ENCODE measurements around the gene IRAG1.
"Not testable (repeated sequence)": the region's sequence is repeated elsewhere in the genome, so short reads cannot be mapped to it uniquely, and the experiment has no call there.

The IRAG1 gene

DNA sequence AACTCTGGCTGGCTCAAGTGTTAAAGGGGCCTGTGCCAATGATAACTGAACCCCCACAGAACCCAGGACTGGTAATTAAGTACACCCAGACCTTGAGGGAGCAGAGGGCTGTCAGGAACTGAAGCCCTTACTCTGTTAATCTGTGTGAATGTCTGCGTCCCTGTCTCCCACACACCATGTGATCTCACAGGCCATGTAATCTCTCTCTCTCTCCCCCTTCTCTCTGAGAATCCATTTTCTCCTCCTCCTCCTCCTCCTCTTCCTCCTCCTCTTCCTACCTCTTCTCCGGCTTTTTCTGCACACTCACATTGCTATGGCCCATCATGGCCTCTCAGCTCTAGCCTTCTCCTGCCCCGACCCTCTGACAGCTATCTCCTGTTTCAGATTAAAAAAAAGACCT is 14.6 kb upstream of the IRAG1 start:
- DNase-seq: no peak

DNA sequence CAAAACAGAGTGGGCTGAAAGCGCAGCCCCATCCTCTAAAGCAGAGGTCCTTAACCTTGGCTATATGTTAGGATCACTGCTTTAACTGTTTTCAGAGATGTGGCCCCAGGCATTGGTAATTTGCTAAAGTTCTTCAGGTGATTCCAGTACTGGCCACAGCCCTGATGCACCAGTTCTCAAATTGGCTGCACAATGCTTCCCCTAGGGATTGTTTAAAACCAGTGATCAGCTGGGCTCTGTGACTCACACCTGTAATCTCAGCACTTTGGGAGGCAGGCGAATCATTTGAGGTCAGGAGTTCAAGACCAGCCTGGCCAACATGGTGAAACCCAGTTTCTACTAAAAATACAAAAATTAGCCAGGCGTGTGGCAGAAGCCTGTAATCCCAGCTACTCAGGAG is 8.4 kb upstream of the IRAG1 start:
- DNase-seq: no peak

DNA sequence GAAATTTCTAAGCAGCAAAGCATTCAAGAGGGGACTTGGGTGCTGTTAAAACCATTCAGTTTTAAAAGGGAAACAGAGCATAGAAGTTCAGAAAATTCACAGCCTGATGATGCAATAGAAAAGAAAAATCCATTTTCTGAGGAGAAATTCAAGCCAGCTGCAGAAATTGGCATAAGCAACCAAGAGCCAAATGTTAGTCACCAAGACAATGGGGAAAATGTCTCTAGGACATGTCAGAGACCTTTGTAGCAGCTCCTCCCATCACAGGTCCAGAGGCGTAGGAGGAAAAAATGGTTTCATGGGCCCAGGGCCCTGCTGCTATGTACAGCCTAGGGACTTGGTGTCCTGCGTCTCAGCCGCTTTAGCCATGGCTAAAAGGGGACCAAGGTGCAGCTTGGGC is 5.5 kb upstream of the IRAG1 start:
- DNase-seq: no peak

DNA sequence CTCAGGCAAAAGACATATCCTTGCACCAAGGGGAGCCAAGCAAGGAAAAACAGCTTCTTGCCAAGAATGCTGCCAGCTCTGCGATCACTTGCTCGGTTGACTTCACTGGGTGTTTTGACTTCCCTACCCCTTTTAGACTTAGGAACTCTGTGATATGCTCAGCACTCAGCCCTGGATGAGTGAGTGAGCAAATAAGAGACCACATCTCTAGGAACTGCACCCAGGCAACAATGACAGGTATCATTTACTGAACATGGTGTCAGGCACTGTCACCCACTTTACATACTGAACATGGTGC is 3.7 kb upstream of the IRAG1 start:
- DNase-seq: no peak

DNA sequence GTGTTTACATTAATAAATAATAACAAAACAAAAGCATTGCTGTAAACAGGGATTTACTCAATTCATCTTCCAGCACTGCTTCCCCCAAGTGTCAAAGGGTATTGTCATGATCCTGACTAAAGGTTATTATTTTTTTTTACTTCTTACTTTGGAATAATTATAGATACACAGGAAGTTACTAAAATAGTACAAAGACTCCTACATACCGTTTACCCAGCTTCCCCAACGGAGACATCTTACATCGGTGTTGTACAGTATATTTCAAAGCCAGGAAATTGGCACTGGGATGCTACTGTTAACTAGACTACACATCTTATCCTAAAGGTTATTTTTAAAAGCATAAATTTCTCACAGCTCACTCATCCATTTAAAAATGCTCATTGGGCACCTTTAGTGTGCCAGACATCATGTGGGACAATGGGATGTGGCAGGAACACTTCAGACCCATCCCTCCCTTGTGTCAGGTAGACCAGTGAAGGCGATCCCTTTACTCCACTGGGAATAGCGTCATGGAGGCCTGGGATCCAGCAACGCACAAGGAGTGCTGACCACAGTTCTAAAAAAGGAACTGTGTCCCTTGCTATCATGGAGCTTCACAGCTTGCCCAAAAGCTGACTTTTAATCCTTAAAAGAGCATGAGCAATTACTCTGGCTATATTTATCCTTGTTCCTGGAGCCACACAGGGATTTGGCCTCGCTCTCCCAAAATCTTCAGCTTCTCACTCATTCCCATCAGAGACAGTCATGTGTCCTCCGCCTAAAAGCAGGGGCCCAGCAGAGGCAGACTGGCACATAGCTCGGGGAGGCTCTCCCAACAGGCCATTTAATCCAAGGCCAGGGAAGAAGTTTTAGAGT is 3.1 kb upstream of the IRAG1 start:
- DNase-seq: no peak

DNA sequence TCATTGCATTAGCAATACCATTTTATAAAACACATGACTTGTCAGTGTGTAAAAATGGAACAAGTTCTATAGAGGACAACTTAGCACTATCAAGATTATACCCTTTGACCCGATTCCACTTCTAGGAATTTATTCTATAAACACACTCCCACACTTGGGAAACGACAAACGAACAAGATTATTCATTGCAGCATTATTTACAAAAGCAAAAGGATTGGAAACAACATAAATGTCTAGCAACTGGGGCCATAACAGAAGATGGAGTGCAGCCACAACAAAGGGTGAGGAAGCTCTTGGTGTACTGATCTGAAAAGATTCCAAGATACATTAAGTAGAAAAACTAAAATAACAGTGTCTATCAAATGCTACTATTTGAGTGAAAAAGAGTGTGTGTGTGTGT is 2.3 kb upstream of the IRAG1 start:
- DNase-seq: no peak

DNA sequence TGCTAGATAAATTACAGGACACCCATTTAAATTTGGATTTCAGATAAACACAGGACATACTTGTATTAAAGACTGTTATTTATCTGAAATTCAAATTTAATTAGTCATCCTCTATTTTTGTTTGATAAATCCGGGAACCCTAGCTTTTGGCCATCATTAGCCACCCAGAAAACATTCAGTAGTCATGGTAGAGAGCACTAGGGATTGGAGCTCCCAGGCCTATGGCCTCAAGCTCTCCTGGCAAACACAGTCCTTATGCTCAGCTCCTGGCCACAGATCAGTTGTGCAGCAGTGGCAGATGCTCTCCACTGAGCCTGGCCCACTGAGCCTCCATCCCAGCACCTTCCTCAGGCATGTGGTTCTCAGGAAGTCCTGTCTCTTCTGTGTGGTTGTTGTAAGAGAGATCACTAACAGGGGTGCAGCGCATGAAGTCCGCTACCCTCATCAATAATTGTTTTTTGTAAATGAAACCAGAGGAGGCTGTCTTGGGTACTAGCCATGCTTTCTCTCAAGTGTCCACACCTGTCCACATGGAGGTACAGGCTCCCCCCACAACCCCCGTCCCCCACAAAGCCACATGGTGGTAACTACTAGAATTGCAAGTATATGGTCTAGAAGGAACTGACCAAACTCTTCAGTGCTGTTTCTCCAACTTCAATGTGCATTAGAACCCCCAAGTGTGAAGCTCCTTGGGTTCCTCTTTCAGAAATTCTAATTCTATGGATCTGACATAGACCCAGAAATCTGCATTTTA is 1.1 kb upstream of the IRAG1 start:
- no peak for DNase-seq

DNA sequence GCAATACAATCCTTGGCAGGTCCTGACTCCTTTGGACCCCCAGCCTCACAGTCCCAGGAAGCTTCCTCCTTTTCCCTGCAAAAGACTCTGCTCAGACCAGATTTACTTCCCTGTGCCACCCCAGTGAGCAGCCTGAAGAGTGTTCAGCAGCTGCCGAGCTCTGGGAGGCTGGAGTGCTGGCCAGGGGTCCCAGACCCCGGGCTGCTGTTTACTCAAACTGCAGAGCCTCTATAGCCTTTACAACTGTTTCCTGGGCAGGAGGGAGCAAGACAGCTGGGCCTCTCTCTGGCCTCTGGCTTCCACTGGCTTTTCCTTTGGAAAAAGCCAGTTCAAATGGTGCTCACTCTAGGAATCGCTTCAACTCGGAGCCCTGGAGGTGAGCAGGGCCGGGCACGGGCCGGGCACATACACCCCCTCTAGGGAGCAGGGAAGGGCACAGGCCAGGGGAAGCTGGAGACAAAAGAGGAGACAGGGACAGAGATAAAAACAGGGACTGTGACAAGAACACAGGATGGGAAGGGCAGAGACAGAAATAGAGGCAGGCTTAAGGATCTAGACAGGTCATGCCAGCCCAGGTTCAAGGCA is 932 bp downstream of the IRAG1 start:
- no peak for DNase-seq

DNA sequence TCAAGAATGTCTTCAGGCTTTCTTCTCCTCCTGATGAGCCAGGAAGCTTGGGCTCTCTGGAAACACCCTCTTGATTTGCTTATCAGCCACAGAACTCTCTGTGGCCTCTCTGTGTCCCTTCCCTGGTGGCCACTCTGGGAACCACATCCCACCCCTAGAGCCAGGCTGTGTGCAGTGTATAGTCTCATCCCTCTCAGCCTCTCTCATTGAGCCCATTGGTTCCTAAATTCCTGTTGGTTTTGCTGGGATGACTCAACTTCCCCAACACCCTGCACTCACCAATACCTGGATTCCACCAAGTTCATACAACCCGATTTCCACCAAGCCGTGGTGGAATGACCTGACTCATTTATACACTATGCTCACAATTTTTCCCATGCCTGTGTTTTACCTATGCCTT is 5.2 kb downstream of the IRAG1 start:
- DNase-seq: no peak

DNA sequence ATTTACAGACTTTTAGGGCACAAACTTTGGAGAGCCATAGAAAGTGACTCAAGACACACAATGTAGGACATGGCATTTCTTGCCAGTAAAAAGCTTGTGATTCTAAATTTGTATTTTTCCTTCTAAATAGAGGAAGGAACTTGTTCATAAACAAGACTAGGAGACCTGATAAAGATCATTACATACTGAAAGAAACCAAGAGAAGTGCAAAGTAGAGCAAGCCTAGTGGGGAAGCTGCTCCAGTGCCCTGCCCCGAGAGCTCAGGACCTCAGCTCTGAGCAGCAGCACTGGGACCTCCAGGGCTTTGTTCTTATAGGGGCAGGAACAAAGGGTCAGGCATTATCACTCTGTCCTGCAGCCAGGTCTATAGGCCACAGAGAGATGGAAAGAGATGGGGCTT is 7.2 kb downstream of the IRAG1 start:
- DNase-seq: no peak

DNA sequence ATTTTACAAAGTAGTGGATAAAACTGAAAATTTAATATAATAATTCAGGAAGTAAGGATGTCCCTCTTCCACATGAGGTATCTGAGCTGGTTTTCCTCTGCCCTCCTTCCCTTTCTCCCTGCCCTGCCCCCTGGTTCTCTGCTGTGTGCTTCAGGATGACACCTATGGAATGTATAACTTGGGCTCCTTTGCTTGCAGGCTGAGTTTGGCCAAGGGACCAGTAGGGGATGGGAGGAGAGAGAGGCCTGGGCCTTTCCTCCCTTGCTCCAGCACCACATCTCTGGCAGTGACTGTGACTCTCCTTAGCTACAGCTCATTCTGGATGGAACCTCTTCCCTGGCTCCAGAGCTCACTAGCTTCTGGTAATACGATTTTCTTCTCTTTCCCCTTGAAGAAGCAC is 10.1 kb downstream of the IRAG1 start:
- no peak for DNase-seq

DNA sequence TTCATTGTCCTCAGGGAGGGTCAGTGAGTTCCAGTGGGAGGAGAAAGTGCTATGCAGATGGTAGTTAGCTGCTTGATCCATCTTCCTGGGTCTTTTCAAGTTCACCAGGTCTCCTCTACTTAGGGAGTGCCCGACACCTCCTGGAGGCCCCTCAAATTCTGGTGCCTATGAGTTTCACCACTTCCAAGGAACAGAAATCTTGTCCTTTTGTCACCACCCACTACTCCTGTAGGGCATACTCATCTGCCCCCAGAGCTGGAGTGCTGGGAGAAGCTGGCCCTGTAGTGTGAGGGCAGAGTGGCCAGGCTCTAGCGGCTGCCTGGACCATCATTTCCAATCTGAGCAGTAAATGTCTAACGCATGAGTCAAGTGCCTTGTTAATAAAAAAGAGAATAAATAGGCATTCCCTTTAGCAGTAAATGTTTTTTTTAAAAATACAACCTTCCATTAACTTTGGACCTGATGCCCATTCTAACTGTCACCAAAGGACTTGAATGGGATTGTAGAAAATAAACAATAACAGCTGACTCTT is 12.5 kb downstream of the IRAG1 start:
- DNase-seq: no peak

DNA sequence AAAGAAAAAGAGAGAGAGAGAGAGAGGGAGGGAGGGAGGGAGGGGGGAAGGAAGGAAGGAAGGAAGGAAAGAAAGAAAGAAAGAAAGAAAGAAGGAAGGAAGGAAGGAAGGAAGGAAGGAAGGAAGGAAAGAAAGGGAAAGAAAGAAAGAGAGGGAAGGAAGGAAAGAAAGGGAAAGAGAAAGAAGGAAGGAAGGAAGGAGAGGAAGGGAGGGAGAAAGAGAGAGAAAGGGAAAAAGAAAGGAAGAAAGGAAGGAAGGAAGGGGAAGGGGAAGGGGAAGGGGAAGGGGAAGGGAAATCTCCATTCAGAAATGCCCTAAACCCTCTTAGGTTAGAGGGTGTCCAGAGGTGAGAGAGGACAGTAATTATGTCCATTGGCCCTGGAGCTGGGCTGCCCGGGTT is 13.3 kb downstream of the IRAG1 start:
- DNase-seq: not testable (repeated sequence)

DNA sequence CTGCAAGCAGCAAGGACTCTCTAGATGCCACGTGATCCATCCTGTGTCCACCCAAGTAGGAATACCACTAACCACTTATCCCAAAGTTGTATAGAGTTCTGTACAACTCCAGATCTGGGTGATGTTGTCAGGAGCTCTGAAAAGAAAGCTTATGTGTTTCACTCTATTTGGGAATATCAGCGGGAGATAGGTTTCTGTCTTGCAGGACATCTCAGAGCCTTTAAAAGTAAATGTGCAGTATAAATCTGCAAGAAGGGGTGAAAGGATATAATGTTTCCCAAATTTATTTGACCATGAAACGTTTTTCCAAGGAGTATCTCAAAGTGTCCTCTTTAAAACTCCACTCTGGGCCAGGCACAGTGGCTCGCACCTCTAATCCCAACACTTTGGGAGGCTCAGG is 13.9 kb downstream of the IRAG1 start:
- DNase-seq: no peak

DNA sequence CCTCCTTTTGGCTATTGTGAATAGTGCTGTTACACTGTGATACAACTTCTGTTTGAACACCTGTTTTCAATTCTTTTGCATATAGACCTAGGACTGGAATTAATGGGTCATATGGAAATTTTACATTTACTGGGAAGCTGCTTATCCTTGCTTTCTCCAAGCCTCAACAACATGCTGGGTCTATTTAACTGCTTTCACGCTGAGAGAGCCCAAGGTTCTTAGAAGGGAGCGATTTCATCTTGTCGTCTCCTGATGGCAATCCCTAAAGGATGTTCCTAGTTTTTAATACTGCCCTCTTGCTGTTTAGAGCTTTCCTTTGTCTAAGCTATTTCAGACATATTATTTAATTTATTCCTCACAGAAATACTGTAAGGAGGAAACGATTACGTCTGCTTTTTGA is 15.5 kb downstream of the IRAG1 start:
- DNase-seq: no peak

DNA sequence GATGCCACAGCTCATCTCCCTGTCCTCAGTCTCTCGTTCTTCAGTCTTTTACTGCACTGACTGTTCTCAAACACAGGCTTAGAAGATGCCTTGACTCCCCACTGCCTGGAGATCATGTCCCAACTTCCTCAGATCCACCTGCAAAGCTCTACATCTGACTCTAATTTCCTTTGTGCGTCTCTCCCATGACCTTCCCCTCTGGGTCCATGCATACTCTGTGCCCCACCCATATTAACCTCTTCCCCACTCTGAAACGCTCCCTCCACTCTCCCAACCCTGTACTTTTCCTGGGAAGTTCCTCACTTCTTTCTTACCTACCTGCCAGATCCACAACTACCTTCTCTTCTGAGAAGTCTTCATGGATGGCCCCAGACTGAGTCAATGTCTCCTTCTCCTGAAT is 16.6 kb downstream of the IRAG1 start:
- no peak for DNase-seq

DNA sequence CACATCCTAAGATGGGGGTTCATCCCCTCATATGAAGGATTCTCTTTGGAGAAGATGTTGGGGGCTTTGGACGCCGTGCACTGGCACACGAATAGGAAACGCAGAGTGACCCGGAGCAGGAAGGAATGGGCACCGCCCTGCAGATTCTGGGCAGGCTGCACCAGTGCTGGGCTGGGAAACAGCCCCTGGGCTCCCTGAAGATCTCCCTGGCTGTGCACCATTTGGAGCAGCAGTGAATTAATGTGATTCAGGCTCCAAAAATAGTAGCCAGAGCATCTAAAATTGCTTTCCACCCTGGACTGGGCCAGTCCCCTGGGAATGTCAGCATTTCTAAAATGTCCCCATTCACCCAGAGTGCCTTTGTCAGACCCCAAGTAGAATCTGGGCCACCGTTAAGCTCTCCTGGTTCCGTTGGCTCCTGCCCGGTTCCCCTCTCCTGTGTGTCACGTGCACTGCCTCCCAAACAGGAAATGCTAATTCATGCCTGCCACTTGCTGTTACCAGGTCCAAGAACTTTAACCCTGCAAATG is 18.6 kb downstream of the IRAG1 start:
- no peak for DNase-seq

DNA sequence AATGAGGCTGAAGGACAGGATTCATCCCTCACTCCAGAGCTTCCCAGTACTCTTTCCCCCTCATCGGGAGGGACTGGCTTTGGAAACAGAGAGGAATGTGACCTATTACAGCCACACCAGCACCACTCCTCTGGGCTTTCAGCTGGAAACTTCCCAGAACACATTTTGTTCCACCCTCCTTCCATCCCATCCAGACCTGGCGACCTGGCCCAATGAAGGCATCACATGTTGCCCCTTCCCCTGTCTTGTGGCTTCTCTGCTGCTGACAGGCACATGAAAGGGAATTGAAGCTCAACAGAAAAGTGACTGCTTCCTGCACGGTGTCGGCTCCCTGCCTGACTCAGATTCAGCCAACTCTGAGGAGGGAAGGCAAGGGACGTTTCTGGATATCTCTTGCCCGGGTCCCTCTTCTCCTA is 19.1 kb downstream of the IRAG1 start:
- no peak for DNase-seq

DNA sequence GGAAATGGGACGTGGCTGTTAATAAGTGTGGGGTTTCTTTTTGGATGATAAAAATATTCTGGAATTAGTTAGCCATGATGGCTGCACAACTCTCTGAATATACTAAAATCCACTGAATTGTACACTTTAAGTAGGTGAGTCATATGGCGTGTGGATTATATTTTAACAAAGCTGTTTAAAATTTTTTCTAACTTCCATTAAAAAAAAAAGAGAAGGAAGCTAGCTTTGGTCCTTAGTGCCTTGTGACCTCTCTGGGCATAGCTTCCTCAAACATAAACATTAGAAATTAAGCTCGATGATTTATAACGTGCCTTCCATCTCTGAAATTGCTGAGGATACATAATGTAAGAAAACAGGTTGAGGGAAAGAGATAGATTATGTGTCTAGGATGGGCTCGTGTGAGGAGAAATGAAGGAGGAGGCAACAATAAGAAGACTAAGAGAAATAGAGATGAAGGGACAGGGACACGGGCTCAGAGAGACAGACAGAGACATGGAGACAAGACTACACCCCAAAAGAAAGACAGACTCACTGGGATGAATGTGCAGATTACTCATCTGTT is 20.0 kb downstream of the IRAG1 start:
- no peak for DNase-seq

DNA sequence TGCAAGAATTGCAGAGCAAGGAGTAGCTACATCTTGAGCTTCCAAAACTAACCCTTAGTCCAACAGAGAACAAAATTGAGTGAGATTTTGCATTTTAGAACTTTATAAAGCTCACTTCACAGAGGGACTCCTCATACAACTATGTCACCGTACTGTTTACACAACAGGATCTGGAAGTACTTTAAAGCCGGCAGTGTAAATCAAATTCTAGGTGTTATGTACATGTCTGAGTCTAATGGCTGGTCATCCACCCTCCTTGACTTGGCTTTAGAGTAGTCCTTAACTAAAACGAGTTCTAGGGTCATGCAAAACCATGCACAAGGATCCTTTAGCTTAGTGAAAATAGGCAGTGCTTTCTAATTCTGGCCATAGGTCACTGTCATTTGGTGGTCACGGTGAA is 23.5 kb downstream of the IRAG1 start:
- DNase-seq: no peak

DNA sequence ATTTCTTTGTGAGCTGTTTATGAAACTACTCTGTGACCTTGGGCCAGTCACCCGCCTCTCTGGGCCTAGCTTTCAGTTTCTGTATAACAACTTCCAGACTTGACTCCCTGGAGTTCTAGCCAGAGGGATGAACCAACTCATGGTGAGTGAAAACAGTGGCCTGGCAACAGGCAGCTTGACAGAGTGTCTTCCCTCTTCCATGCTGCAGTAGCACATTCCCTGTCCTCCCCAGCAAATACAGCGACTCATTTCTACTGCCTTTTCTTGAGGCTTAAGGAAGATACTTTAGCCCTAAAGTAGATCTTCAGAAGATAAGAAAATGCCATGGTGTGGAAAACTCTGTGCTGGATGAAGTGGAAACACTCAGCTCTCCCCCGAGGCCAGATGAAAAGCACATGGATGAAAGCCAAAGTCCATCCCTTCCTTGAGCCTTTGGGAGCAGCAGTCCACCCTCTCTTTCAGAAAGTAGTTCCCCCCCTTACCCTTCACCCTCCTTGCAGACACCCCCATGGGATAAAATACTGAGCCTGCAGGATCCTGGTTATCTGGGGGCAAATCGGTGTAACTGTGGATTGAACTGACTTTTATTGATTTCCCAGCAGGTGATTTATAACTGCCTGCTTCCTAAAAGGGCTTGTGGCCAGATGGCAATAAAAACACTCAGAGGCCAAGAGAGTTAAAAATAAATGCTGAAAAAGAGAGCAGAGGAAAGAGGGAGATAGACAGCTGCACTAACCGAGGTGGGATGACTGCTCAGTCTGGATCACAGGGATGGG is 24.1 kb downstream of the IRAG1 start:
- DNase-seq: peak; percentile 27

DNA sequence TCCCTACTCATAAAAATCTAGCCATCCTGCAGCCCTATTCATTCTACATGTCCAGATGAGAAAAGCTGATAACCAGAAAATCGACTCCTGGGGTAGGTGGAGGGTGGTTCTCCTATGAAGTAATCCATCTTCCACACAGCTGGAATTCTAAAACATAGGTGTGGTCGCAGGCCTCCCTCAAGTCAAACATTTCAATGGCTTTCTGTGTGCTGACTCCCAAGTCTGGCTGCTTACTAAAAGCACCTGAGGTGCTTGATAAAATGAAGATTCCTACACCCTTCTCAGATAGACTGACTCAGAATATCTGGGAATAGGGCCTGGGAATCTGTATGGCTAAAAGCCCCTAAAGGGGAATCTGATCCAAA is 26.1 kb downstream of the IRAG1 start:
- DNase-seq: no peak
